22Rv1 (cell line): Measurements from ENCODE around the gene SLC15A3.

Experiments
- ZFX ChIP-seq: fragments of 450-650 bp; IDR thresholded peaks from 2 replicates; pipeline ENCODE4 v1.6.1; 2017; ENCODE audit warnings: antibody characterized with exemption, borderline replicate concordance
- TF ChIP-seq, protein P1 (sequence below): fragments of 450-650 bp; IDR thresholded peaks from 2 replicates; pipeline ENCODE4 v1.5.1; 2017; ENCODE audit warnings: mild to moderate bottlenecking

DNA sequence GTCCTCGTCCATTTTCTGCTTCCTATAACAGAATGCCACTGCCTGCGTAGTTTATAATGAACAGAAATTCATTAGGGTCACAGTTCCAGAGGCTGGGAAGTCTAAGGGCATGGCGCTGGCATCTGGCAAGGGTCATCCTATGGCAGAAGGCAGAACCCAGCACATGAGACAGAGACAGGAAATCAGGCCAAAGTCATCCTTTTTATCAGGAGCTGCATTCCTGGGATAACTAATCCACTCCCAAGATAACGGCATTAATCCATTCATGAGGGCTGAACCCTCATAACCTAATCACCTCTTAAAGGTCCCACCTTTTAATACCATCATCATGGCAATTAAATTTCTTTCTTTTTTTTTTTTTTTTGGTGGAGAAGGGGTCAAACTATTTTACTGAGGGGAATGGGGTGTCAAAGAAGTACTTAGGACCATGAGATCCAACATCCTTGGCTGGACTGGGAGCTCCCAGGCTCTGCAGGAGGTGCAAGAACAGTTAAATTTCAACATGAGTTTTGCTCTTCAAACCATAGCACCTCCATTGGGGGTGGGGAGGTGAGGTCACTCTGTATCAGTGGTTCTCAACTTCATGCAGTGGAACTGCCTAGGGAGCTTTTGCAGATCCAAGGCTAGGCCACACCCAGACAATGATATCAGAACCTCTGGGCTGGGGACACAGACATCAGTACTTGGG, 33.6 kb downstream of the SLC15A3 start:
- TF ChIP-seq, protein P1, sequence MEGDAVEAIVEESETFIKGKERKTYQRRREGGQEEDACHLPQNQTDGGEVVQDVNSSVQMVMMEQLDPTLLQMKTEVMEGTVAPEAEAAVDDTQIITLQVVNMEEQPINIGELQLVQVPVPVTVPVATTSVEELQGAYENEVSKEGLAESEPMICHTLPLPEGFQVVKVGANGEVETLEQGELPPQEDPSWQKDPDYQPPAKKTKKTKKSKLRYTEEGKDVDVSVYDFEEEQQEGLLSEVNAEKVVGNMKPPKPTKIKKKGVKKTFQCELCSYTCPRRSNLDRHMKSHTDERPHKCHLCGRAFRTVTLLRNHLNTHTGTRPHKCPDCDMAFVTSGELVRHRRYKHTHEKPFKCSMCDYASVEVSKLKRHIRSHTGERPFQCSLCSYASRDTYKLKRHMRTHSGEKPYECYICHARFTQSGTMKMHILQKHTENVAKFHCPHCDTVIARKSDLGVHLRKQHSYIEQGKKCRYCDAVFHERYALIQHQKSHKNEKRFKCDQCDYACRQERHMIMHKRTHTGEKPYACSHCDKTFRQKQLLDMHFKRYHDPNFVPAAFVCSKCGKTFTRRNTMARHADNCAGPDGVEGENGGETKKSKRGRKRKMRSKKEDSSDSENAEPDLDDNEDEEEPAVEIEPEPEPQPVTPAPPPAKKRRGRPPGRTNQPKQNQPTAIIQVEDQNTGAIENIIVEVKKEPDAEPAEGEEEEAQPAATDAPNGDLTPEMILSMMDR: no peak
- no peak for TF ChIP-seq ZFX
